ENCODE results near the gene ZNF407. TPM values are rescaled to one million over a fixed set of nuclear protein-coding genes. Genes with fewer than 3 reads are reported as not detected.

Gene ZNF407
- total and polyA plus RNA-seq, 2 donors: 5.1 to 9.7 TPM

GRCh38 chr18:74834424-74835309 lies 237.0 kb downstream of the ZNF407 start:
- Histone ChIP-seq H3K9me3 (ENCODE audit: control insufficient read depth in 2 of 2, insufficient read depth in 1 of 2, low read length in 1 of 2) (no peaks in the 10 kb centered on the region), H3K27ac (ENCODE audit: low read depth in 1 of 2, low read length in 1 of 2) (no peak overlapping the region), H3K4me1 (ENCODE audit: control insufficient read depth in 2 of 2, insufficient read depth in 2 of 2, low read length in 2 of 2) (peaks cover 0 to 7% of the 10 kb centered on the region in 2 donors), H3K4me3 (ENCODE audit: low read length in 2 of 2) (no peak overlapping the region), H3K27me3 (ENCODE audit: control insufficient read depth in 2 of 2, insufficient read depth in 1 of 2, low read length in 1 of 2) (no peaks in the 10 kb centered on the region), H3K36me3 (ENCODE audit: control insufficient read depth in 2 of 2, insufficient read depth in 2 of 2, low read length in 1 of 2) (no peaks in the 10 kb centered on the region)
- WGBS: 95% methylated on average over 9 of the region's 9 CpGs
- DNase-seq (ENCODE audit: low read depth in 6 of 9, low spot score in 9 of 9): no peak

- Histone ChIP-seq H3K27ac (ENCODE audit: low read depth in 1 of 2, low read length in 1 of 2) (no peak overlapping the region), H3K4me3 (ENCODE audit: low read length in 2 of 2) (no peak overlapping the region), H3K9me3 (ENCODE audit: control insufficient read depth in 2 of 2, insufficient read depth in 1 of 2, low read length in 1 of 2) (no peaks in the 10 kb centered on the region), H3K27me3 (ENCODE audit: control insufficient read depth in 2 of 2, insufficient read depth in 1 of 2, low read length in 1 of 2) (no peaks in the 10 kb centered on the region), H3K36me3 (ENCODE audit: control insufficient read depth in 2 of 2, insufficient read depth in 2 of 2, low read length in 1 of 2) (no peaks in the 10 kb centered on the region), H3K4me1 (ENCODE audit: control insufficient read depth in 2 of 2, insufficient read depth in 2 of 2, low read length in 2 of 2) (peaks cover 0 to 7% of the 10 kb centered on the region in 2 donors)
- 87% methylated on average over 8 of the region's 8 CpGs for WGBS
- no peak for DNase-seq (ENCODE audit: low read depth in 6 of 9, low spot score in 9 of 9)
These were observed 238.8 kb downstream of the ZNF407 start for GRCh38 chr18:74836296-74837139.

DNA sequence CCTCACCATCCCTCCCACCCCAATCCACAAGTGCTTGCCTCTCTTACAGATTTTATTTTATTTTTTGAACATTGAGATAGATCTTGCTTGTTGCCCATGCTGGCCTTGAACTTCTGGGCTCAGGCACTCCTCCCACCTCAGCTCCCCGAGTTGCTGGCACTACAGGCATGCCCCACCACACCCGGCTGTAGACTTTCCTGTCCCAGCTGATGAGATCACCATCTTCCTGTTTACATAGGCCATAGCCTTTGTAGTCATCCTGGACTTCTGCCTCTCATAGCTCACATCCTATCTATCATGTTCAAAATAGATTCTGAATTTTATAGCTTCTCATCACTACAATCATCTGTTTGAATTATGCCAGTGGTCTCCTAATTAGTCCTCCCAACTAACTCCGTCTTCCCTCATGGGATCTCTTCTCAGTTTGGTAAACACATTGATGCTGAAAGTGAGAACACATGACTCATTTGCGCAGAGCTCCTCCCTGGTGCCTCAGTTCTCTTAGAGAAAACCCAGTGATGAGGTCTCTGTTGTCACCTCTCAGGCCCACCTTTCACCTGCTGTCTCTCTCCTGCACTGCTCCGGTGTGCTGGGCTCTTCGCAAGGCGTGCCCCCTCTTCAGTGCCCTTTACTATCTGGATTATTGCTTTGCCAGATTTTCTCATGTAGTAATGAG lies 243.0 kb downstream of the ZNF407 start:
- Histone ChIP-seq H3K27me3 (ENCODE audit: control insufficient read depth in 2 of 2, insufficient read depth in 1 of 2, low read length in 1 of 2) (no peaks in the 10 kb centered on the region), H3K9me3 (ENCODE audit: control insufficient read depth in 2 of 2, insufficient read depth in 1 of 2, low read length in 1 of 2) (no peaks in the 10 kb centered on the region), H3K36me3 (ENCODE audit: control insufficient read depth in 2 of 2, insufficient read depth in 2 of 2, low read length in 1 of 2) (no peaks in the 10 kb centered on the region), H3K4me1 (ENCODE audit: control insufficient read depth in 2 of 2, insufficient read depth in 2 of 2, low read length in 2 of 2) (no peaks in the 10 kb centered on the region), H3K4me3 (ENCODE audit: low read length in 2 of 2) (no peak overlapping the region), H3K27ac (ENCODE audit: low read depth in 1 of 2, low read length in 1 of 2) (no peak overlapping the region)
- DNase-seq (ENCODE audit: low read depth in 6 of 9, low spot score in 9 of 9): no peak
- WGBS: 97% methylated on average over 7 of the region's 7 CpGs

- H3K27me3 ChIP-seq (ENCODE audit: control insufficient read depth in 2 of 2, insufficient read depth in 1 of 2, low read length in 1 of 2): no peaks in the 10 kb centered on the region
- WGBS: 97% methylated on average over 6 of the region's 6 CpGs
- H3K4me1 ChIP-seq (ENCODE audit: control insufficient read depth in 2 of 2, insufficient read depth in 2 of 2, low read length in 2 of 2): no peaks in the 10 kb centered on the region
- H3K27ac ChIP-seq (ENCODE audit: low read depth in 1 of 2, low read length in 1 of 2): no peak overlapping the region
- H3K9me3 ChIP-seq (ENCODE audit: control insufficient read depth in 2 of 2, insufficient read depth in 1 of 2, low read length in 1 of 2): no peaks in the 10 kb centered on the region
- DNase-seq (ENCODE audit: low read depth in 6 of 9, low spot score in 9 of 9): no peak
- H3K4me3 ChIP-seq (ENCODE audit: low read length in 2 of 2): no peak overlapping the region
- no peaks in the 10 kb centered on the region for H3K36me3 ChIP-seq (ENCODE audit: control insufficient read depth in 2 of 2, insufficient read depth in 2 of 2, low read length in 1 of 2)
These were observed 243.6 kb downstream of the ZNF407 start for GRCh38 chr18:74841248-74841647.

GRCh38 chr18:74849301-74849700 lies 251.6 kb downstream of the ZNF407 start:
- Histone ChIP-seq H3K4me3 (ENCODE audit: low read length in 2 of 2) (no peak overlapping the region), H3K27ac (ENCODE audit: low read depth in 1 of 2, low read length in 1 of 2) (no peak overlapping the region), H3K4me1 (ENCODE audit: control insufficient read depth in 2 of 2, insufficient read depth in 2 of 2, low read length in 2 of 2) (no peaks in the 10 kb centered on the region), H3K36me3 (ENCODE audit: control insufficient read depth in 2 of 2, insufficient read depth in 2 of 2, low read length in 1 of 2) (no peaks in the 10 kb centered on the region), H3K9me3 (ENCODE audit: control insufficient read depth in 2 of 2, insufficient read depth in 1 of 2, low read length in 1 of 2) (no peaks in the 10 kb centered on the region), H3K27me3 (ENCODE audit: control insufficient read depth in 2 of 2, insufficient read depth in 1 of 2, low read length in 1 of 2) (no peaks in the 10 kb centered on the region)
- 87% methylated on average over 11 of the region's 11 CpGs for WGBS
- peak in 2 of 9 donors; percentile 25 to 53 for DNase-seq (ENCODE audit: low read depth in 6 of 9, low spot score in 9 of 9)

- H3K27me3 ChIP-seq (ENCODE audit: control insufficient read depth in 2 of 2, insufficient read depth in 1 of 2, low read length in 1 of 2): no peaks in the 10 kb centered on the region
- no peaks in the 10 kb centered on the region for H3K9me3 ChIP-seq (ENCODE audit: control insufficient read depth in 2 of 2, insufficient read depth in 1 of 2, low read length in 1 of 2)
- H3K36me3 ChIP-seq (ENCODE audit: control insufficient read depth in 2 of 2, insufficient read depth in 2 of 2, low read length in 1 of 2): no peaks in the 10 kb centered on the region
- DNase-seq (ENCODE audit: low read depth in 6 of 9, low spot score in 9 of 9): no peak
- H3K27ac ChIP-seq (ENCODE audit: low read depth in 1 of 2, low read length in 1 of 2): no peak overlapping the region
- no peak overlapping the region for H3K4me3 ChIP-seq (ENCODE audit: low read length in 2 of 2)
- H3K4me1 ChIP-seq (ENCODE audit: control insufficient read depth in 2 of 2, insufficient read depth in 2 of 2, low read length in 2 of 2): no peaks in the 10 kb centered on the region
These were observed 258.8 kb downstream of the ZNF407 start for GRCh38 chr18:74856434-74856833.

- no peak for DNase-seq (ENCODE audit: low read depth in 6 of 9, low spot score in 9 of 9)
- 98% methylated on average over 8 of the region's 8 CpGs for WGBS
These were observed 259.3 kb downstream of the ZNF407 start for GRCh38 chr18:74856928-74857327.

GRCh38 chr18:74857901-74858300 lies 260.2 kb downstream of the ZNF407 start:
- WGBS: 96% methylated on average over 1 of the region's 1 CpG
- DNase-seq (ENCODE audit: low read depth in 6 of 9, low spot score in 9 of 9): no peak
- Histone ChIP-seq H3K4me1 (ENCODE audit: control insufficient read depth in 2 of 2, insufficient read depth in 2 of 2, low read length in 2 of 2) (no peaks in the 10 kb centered on the region), H3K9me3 (ENCODE audit: control insufficient read depth in 2 of 2, insufficient read depth in 1 of 2, low read length in 1 of 2) (no peaks in the 10 kb centered on the region), H3K27ac (ENCODE audit: low read depth in 1 of 2, low read length in 1 of 2) (no peak overlapping the region), H3K4me3 (ENCODE audit: low read length in 2 of 2) (no peak overlapping the region), H3K27me3 (ENCODE audit: control insufficient read depth in 2 of 2, insufficient read depth in 1 of 2, low read length in 1 of 2) (no peaks in the 10 kb centered on the region), H3K36me3 (ENCODE audit: control insufficient read depth in 2 of 2, insufficient read depth in 2 of 2, low read length in 1 of 2) (no peaks in the 10 kb centered on the region)

More at GRCh38 chr18:74856928-74857327, 259.3 kb downstream of the ZNF407 start:
- no peak overlapping the region for H3K27ac ChIP-seq (ENCODE audit: low read depth in 1 of 2, low read length in 1 of 2)
- H3K9me3 ChIP-seq (ENCODE audit: control insufficient read depth in 2 of 2, insufficient read depth in 1 of 2, low read length in 1 of 2): no peaks in the 10 kb centered on the region
- no peaks in the 10 kb centered on the region for H3K27me3 ChIP-seq (ENCODE audit: control insufficient read depth in 2 of 2, insufficient read depth in 1 of 2, low read length in 1 of 2)
- H3K4me3 ChIP-seq (ENCODE audit: low read length in 2 of 2): no peak overlapping the region
- H3K36me3 ChIP-seq (ENCODE audit: control insufficient read depth in 2 of 2, insufficient read depth in 2 of 2, low read length in 1 of 2): no peaks in the 10 kb centered on the region
- H3K4me1 ChIP-seq (ENCODE audit: control insufficient read depth in 2 of 2, insufficient read depth in 2 of 2, low read length in 2 of 2): no peaks in the 10 kb centered on the region

DNA sequence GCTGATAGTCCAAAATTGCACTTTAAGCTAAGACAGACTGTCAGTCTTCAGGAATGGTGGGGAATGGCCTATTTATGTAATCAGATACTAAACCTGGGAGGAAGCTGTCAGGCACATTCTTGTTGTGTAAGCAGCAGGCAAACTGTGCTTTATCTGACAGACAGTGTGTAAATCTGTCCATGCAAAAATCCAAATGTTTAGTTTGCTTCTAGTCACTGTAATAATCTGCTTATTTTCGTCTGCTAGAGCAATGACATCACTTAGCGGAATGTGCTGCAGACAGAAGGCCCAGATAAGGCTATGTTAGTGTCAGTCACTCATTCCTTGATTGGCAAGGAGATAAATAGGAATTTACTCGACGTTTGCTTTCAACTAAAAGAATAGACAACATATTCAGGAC lies 263.5 kb downstream of the ZNF407 start:
- no peaks in the 10 kb centered on the region for H3K36me3 ChIP-seq (ENCODE audit: control insufficient read depth in 2 of 2, insufficient read depth in 2 of 2, low read length in 1 of 2)
- no peak for DNase-seq (ENCODE audit: low read depth in 6 of 9, low spot score in 9 of 9)
- no peak overlapping the region for H3K4me3 ChIP-seq (ENCODE audit: low read length in 2 of 2)
- no peaks in the 10 kb centered on the region for H3K9me3 ChIP-seq (ENCODE audit: control insufficient read depth in 2 of 2, insufficient read depth in 1 of 2, low read length in 1 of 2)
- 93% methylated on average over 4 of the region's 4 CpGs for WGBS
- H3K27ac ChIP-seq (ENCODE audit: low read depth in 1 of 2, low read length in 1 of 2): no peak overlapping the region
- H3K27me3 ChIP-seq (ENCODE audit: control insufficient read depth in 2 of 2, insufficient read depth in 1 of 2, low read length in 1 of 2): no peaks in the 10 kb centered on the region
- no peaks in the 10 kb centered on the region for H3K4me1 ChIP-seq (ENCODE audit: control insufficient read depth in 2 of 2, insufficient read depth in 2 of 2, low read length in 2 of 2)

All from thymus (tissue), 11 donors.